HEK293T (cell line): ENCODE data around the gene CCNYL1.
"Not testable (repeated sequence)": the region's sequence is repeated elsewhere in the genome, so short reads cannot be mapped to it uniquely, and the experiment has no call there.

ENCODE experiments used
- CTCF ChIA-PET: fragments of 350-600 bp; formaldehyde crosslinking; extraction: SDS; loops from one replicate; lab custom pipeline; 2021; ENCODE audit warnings: antibody characterized with exemption, inconsistent platforms; lab: Yijun Ruan, JAX
- POLR2A ChIA-PET: fragments of 350-600 bp; formaldehyde crosslinking; extraction: SDS; loops from one replicate; lab custom pipeline; 2020; ENCODE audit warnings: antibody characterized with exemption, inconsistent platforms; lab: Yijun Ruan, JAX
- DNase-seq: peaks from one replicate; pipeline ENCODE4 v3.0.0; 2012; ENCODE audit warnings: mixed read lengths; ENCODE audit errors: extremely low spot score
- ARNT ChIP-seq: fragments of 450-650 bp; IDR thresholded peaks from 2 replicates; pipeline ENCODE4 v1.6.1; 2017; ENCODE audit warnings: mild to moderate bottlenecking
- BHLHE40 ChIP-seq: fragments of 450-650 bp; IDR thresholded peaks from 2 replicates; pipeline ENCODE4 v1.6.1; 2016; ENCODE audit warnings: mild to moderate bottlenecking, moderate library complexity, borderline replicate concordance
- CTBP1 ChIP-seq: fragments of 450-650 bp; IDR thresholded peaks from 2 replicates; pipeline ENCODE4 v1.6.1; 2016; ENCODE audit warnings: borderline replicate concordance
- ELF4 ChIP-seq: fragments of 450-650 bp; IDR thresholded peaks from 2 replicates; pipeline ENCODE4 v1.6.1; 2017; ENCODE audit warnings: antibody characterized with exemption
- FOXA1 ChIP-seq: fragments of 450-650 bp; IDR thresholded peaks from 2 replicates; pipeline ENCODE4 v1.6.1; 2016; ENCODE audit warnings: mild to moderate bottlenecking
- FOXK2 ChIP-seq: fragments of 450-650 bp; IDR thresholded peaks from 2 replicates; pipeline ENCODE4 v1.6.1; 2016; ENCODE audit warnings: mild to moderate bottlenecking
- FOXM1 ChIP-seq: fragments of 450-650 bp; IDR thresholded peaks from 2 replicates; pipeline ENCODE4 v1.6.1; 2017; ENCODE audit warnings: mild to moderate bottlenecking, borderline replicate concordance
- HDGF ChIP-seq: fragments of 450-650 bp; IDR thresholded peaks from 2 replicates; pipeline ENCODE4 v1.6.1; 2017; ENCODE audit warnings: antibody characterized with exemption, borderline replicate concordance
- L3MBTL2 ChIP-seq: fragments of 450-650 bp; conservative IDR thresholded peaks from 2 replicates; pipeline ENCODE4 v1.6.1; 2016; ENCODE audit warnings: mild to moderate bottlenecking
- LEF1 ChIP-seq: fragments of 450-650 bp; IDR thresholded peaks from 2 replicates; pipeline ENCODE4 v1.6.1; 2017; ENCODE audit warnings: mild to moderate bottlenecking, borderline replicate concordance
- NFRKB ChIP-seq: fragments of 450-650 bp; IDR thresholded peaks from 2 replicates; pipeline ENCODE4 v1.6.1; 2016; ENCODE audit warnings: mild to moderate bottlenecking, moderate library complexity
- PKNOX1 ChIP-seq: fragments of 450-650 bp; IDR thresholded peaks from 2 replicates; pipeline ENCODE4 v1.6.1; 2016
- SP1 ChIP-seq: fragments of 450-650 bp; IDR thresholded peaks from 2 replicates; pipeline ENCODE4 v1.6.1; 2017
- SUZ12 ChIP-seq: fragments of 450-650 bp; IDR thresholded peaks from 2 replicates; pipeline ENCODE4 v1.6.1; 2016; ENCODE audit warnings: mild to moderate bottlenecking
- TARDBP ChIP-seq: fragments of 450-650 bp; IDR thresholded peaks from 2 replicates; pipeline ENCODE4 v1.6.1; 2016
- ZNF384 ChIP-seq: fragments of 450-650 bp; IDR thresholded peaks from 2 replicates; pipeline ENCODE4 v1.6.1; 2016

CCNYL1 gene

GRCh38 chr2:207760453-207760852 lies 49.0 kb downstream of the CCNYL1 start:
- no peak for DNase-seq
- TF ChIP-seq L3MBTL2 (no peak), BHLHE40 (no peak)
- ChIA-PET POLR2A (interaction anchor here (1.0 kb wide), 1 partner anchor 10 kb away, joined by 3 read pairs; no protein-coding TSS in a partner anchor), CTCF (interaction anchor here (1.3 kb wide), 2 partner anchors 14 to 280 kb away, joined by 3 to 4 read pairs; no protein-coding TSS in a partner anchor)

- CTCF ChIA-PET, result interaction anchor here (1.3 kb wide), 1 partner anchor 15 kb away, joined by 3 read pairs; no protein-coding TSS in a partner anchor
- DNase-seq, POLR2A ChIA-PET: not testable (repeated sequence)
These were observed 50.0 kb downstream of the CCNYL1 start for GRCh38 chr2:207761426-207761825.

GRCh38 chr2:207762146-207762545 lies 50.7 kb downstream of the CCNYL1 start:
- no peak for DNase-seq
- ChIA-PET CTCF (no interaction called here), POLR2A (no interaction called here)
- TF ChIP-seq ELF4 (no peak), CTBP1 (no peak), ARNT (no peak), SUZ12 (no peak), PKNOX1 (no peak)

GRCh38 chr2:207763303-207763917 lies 52.0 kb downstream of the CCNYL1 start:
- POLR2A ChIA-PET, result interaction anchor here (0.7 kb wide), 1 partner anchor 19 kb away, joined by 3 read pairs; no protein-coding TSS in a partner anchor

GRCh38 chr2:207764096-207764630 lies 52.7 kb downstream of the CCNYL1 start:
- DNase-seq, result no peak
- ChIA-PET POLR2A (interaction anchor here (0.7 kb wide), 1 partner anchor 19 kb away, joined by 3 read pairs; no protein-coding TSS in a partner anchor), CTCF (interaction anchor here (1.2 kb wide), 1 partner anchor 72 kb away, joined by 4 read pairs; no protein-coding TSS in a partner anchor)
- no peak for TF ChIP-seq L3MBTL2
- TF ChIP-seq HDGF, result no peak
- TF ChIP-seq SUZ12, result no peak
- TF ChIP-seq PKNOX1, result no peak
- no peak for TF ChIP-seq TARDBP
- no peak for TF ChIP-seq LEF1
- TF ChIP-seq ARNT, result no peak
- TF ChIP-seq SP1, result no peak
- TF ChIP-seq FOXM1, result no peak
- no peak for TF ChIP-seq FOXK2
- no peak for TF ChIP-seq NFRKB
- TF ChIP-seq FOXA1, result no peak
- TF ChIP-seq ZNF384, result no peak
- no peak for TF ChIP-seq BHLHE40
- TF ChIP-seq ELF4, result no peak

More at GRCh38 chr2:207763303-207763917, 52.0 kb downstream of the CCNYL1 start:
- TF ChIP-seq CTBP1 (no peak), NFRKB (no peak), FOXM1 (no peak), SP1 (no peak), ELF4 (no peak), SUZ12 (no peak), ZNF384 (no peak), HDGF (no peak), LEF1 (no peak), PKNOX1 (no peak), TARDBP (no peak), BHLHE40 (no peak), L3MBTL2 (no peak), ARNT (no peak), FOXA1 (no peak), FOXK2 (no peak)
- CTCF ChIA-PET, result interaction anchor here (0.6 to 1.2 kb wide), 2 partner anchors 71 to 286 kb away, joined by 3 to 4 read pairs; no protein-coding TSS in a partner anchor
- no peak for DNase-seq

GRCh38 chr2:207765547-207765946 lies 54.1 kb downstream of the CCNYL1 start:
- no peak for DNase-seq
- POLR2A ChIA-PET, result no interaction called here
- CTCF ChIA-PET, result interaction anchor here (1.2 to 1.4 kb wide), 4 partner anchors 20 to 275 kb away, joined by 3 to 6 read pairs (median 4); no protein-coding TSS in a partner anchor
- TF ChIP-seq BHLHE40 (no peak), ARNT (no peak), PKNOX1 (no peak), L3MBTL2 (no peak), FOXK2 (no peak), NFRKB (no peak), SUZ12 (no peak), ELF4 (no peak), CTBP1 (no peak)
